HUES48 (cell line): ENCODE measurements around the gene VPREB3.
"Not testable (repeated sequence)": the region's sequence is repeated elsewhere in the genome, so short reads cannot be mapped to it uniquely, and the experiment has no call there.

Source experiments
- H3K27ac ChIP-seq: one replicate; pipeline ENCODE4 v1.7.0; 2013; ENCODE audit warnings: low read depth, low read length, inconsistent platforms
- H3K27me3 ChIP-seq: 2 replicates; pipeline ENCODE4 v1.6.1; 2013; ENCODE audit warnings: mild to moderate bottlenecking, low read length; ENCODE audit not compliant: control insufficient read depth, insufficient read depth
- H3K36me3 ChIP-seq: 2 replicates; pipeline ENCODE4 v1.6.1; 2013; ENCODE audit warnings: low read length; ENCODE audit not compliant: control insufficient read depth, insufficient read depth
- H3K4me1 ChIP-seq: 2 replicates; pipeline ENCODE4 v1.6.1; 2013; ENCODE audit warnings: mild to moderate bottlenecking, low read length; ENCODE audit not compliant: control insufficient read depth, insufficient read depth
- H3K4me3 ChIP-seq: 2 replicates; pipeline ENCODE4 v1.5.1; 2013; ENCODE audit warnings: mild to moderate bottlenecking, low read depth, low read length
- H3K9ac ChIP-seq: 2 replicates; pipeline ENCODE4 v1.6.1; 2013; ENCODE audit warnings: mild to moderate bottlenecking, low read depth, low read length, moderate library complexity
- H3K9me3 ChIP-seq: 2 replicates; pipeline ENCODE4 v1.6.1; 2013; ENCODE audit warnings: low read length; ENCODE audit not compliant: control insufficient read depth, insufficient read depth

The VPREB3 gene

GRCh38 chr22:23750714-23751440 lies 3.3 kb downstream of the VPREB3 start, which contains the start of gene ZNF70:
ZNF70 (minus strand) TSS chr22:23751112; CDS start chr22:23745140, 5,972 bp downstream.
- H3K9me3 ChIP-seq: no peaks in the 10 kb centered on the region
- peaks cover 4% of the 10 kb centered on the region; the same call in 1 of the 2 replicates for H3K4me1 ChIP-seq
- no peaks in the 10 kb centered on the region for H3K27me3 ChIP-seq
- H3K9ac ChIP-seq: peak within 1 kb of the TSS; percentile 85
- peak within 1 kb of the TSS; percentile 84 for H3K4me3 ChIP-seq
- H3K36me3 ChIP-seq: no peaks in the 10 kb centered on the region
- H3K27ac ChIP-seq: peak within 1 kb of the TSS; percentile 79

DNA sequence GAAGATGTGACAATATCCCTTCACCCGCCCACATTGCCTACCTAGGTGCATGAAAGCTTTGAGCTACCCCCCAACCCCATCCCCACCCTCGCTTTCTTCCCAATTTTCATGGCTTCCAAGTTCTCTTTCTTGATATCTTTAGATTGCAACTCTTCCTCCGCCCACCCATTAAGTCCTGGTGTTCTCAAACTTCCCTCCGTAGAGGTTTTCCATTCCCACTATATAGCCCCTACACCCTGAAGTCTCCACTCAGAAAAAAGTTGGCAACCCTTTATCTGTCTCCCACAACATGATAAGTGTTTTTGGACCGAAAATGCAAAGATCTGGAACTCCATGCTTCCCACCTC lies 3.9 kb downstream of the VPREB3 start:
- Histone ChIP-seq H3K9ac (no peak overlapping the region), H3K27me3 (no peaks in the 10 kb centered on the region), H3K36me3 (no peaks in the 10 kb centered on the region), H3K9me3 (no peaks in the 10 kb centered on the region), H3K27ac (no peak overlapping the region), H3K4me1 (peaks cover 4% of the 10 kb centered on the region; the same call in 1 of the 2 replicates), H3K4me3 (peak overlapping the region; percentile 79)

DNA sequence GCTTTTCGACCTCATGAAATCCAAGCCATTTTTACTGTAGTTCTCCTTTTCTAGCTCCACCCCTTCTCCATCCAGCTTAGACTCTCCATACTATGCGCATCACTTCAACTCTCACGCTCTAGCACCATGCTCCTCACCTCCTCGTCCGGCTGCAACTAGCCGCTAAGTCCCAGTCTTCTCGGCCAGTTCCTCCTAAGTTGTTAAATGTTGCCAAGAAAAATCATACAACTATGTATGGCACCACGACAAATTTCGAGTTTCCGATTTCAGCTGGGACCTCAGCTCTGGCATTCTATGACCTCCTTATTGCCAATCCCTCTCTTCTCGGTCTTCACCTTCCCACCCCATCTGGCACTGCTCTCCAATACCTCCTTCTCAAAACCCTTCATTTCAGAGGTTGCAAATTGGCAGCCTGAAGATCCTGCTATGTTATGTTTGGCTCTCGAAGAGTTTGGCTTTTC lies 4.4 kb downstream of the VPREB3 start:
- H3K27ac ChIP-seq: no peak overlapping the region
- no peaks in the 10 kb centered on the region for H3K9me3 ChIP-seq
- H3K36me3 ChIP-seq: peaks cover 3% of the 10 kb centered on the region; the same call in 1 of the 2 replicates
- H3K9ac ChIP-seq: no peak overlapping the region
- no peaks in the 10 kb centered on the region for H3K27me3 ChIP-seq
- H3K4me1 ChIP-seq: peaks cover 4% of the 10 kb centered on the region; the same call in 1 of the 2 replicates
- H3K4me3 ChIP-seq: peak overlapping the region; percentile 79

GRCh38 chr22:23745791-23746190 lies 8.4 kb downstream of the VPREB3 start:
- H3K4me1 ChIP-seq: peaks cover 4% of the 10 kb centered on the region; the same call in 1 of the 2 replicates
- no peak overlapping the region for H3K27ac ChIP-seq

GRCh38 chr22:23744485-23744884 lies 9.7 kb downstream of the VPREB3 start:
- Histone ChIP-seq H3K36me3 (peaks cover 28% of the 10 kb centered on the region), H3K4me3 (no peak overlapping the region), H3K4me1 (peaks cover under 1% of the 10 kb centered on the region; the same call in 1 of the 2 replicates), H3K27ac (no peak overlapping the region), H3K9me3 (no peaks in the 10 kb centered on the region), H3K9ac (no peak overlapping the region), H3K27me3 (no peaks in the 10 kb centered on the region)

More at GRCh38 chr22:23745791-23746190, 8.4 kb downstream of the VPREB3 start:
- no peak overlapping the region for H3K4me3 ChIP-seq
- H3K36me3 ChIP-seq: peaks cover 28% of the 10 kb centered on the region
- H3K27me3 ChIP-seq: no peaks in the 10 kb centered on the region
- H3K9ac ChIP-seq: no peak overlapping the region
- H3K9me3 ChIP-seq: no peaks in the 10 kb centered on the region

DNA sequence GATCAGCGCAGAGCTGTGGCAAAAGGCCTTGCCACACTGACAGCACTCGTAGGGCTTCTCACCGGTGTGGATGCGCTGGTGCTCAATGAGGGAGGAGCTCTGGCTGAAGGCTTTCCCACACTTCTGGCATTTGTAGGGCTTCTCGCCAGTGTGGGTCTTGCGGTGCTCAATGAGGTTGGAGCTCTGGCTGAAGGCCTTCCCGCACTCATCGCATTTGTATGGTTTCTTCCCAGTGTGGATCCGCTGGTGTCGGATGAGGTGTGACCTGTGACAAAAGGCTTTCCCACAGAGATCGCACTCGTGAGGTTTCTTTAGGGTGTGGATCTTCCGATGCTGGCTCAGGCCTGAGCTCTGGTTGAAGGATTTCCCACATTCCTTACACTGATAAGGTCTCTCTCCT lies 10.2 kb downstream of the VPREB3 start:
- Histone ChIP-seq H3K9me3 (no peaks in the 10 kb centered on the region), H3K27ac (no peak overlapping the region), H3K4me1 (no peaks in the 10 kb centered on the region), H3K4me3 (no peak overlapping the region), H3K27me3 (no peaks in the 10 kb centered on the region), H3K36me3 (peaks cover 28% of the 10 kb centered on the region), H3K9ac (no peak overlapping the region)

DNA sequence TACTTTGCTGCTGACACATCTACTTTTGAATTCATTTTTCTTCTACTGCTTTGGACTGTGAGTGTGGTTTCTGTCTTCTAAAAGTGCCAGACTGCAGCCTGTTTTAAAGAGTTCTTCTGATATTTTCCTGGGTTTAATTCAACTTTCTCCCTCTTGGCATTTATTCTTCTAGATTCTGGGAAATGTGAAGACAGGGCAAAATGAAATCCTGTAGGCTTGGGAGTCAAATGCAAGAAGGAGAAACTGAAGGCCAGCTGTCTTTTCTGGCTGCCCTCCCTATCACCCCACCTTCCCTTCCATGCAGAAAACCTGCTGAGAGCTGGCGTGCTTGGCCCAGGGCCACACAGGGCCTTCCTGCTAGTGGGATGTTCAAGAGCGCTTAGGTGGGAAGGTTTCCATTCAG lies 10.9 kb downstream of the VPREB3 start:
- no peaks in the 10 kb centered on the region for H3K9me3 ChIP-seq
- H3K4me3 ChIP-seq: no peak overlapping the region
- no peak overlapping the region for H3K27ac ChIP-seq
- no peaks in the 10 kb centered on the region for H3K27me3 ChIP-seq
- H3K36me3 ChIP-seq: peaks cover 28% of the 10 kb centered on the region
- H3K4me1 ChIP-seq: no peaks in the 10 kb centered on the region
- H3K9ac ChIP-seq: no peak overlapping the region

DNA sequence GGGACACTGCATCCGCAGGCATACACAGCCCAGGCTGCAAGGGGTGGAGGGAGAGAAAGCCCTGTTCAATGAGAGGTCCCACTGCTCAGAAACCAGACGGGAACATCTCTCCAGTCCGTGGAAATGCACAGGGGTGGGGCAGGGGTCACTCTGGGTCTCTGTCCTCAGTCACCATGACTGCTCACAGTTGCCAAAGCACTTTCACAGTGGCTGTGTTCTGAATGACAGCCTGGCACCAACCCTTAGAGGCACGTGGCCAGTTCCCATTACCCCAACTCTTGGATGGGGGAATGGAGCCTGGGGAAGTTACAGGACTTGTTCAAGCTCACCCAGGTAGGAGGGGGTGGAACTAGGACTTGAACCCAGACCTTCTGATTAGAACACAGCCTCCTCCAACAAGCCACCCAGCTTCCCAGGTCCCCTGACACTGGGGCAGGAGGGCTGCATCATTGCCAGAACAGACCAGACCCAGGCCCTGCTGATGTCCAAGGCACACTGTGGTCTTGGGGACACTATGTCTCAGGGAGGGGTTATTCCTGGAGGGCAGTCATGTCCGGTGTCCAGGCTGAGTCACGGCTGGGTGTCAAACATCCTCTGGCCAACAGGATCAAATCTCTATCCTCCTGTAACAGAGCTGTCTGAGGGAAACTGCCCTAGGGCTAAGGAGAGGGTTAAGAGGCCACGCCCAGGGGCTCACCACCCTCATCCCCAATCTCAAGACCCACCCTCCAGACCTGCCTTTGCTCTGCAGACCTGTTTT lies 11.5 kb downstream of the VPREB3 start:
- Histone ChIP-seq H3K4me3 (no peak overlapping the region), H3K4me1 (no peaks in the 10 kb centered on the region), H3K27me3 (no peaks in the 10 kb centered on the region), H3K36me3 (peaks cover 28% of the 10 kb centered on the region), H3K9me3 (no peaks in the 10 kb centered on the region), H3K27ac (no peak overlapping the region), H3K9ac (no peak overlapping the region)

- H3K27me3 ChIP-seq: no peaks in the 10 kb centered on the region
These were observed 16.5 kb downstream of the VPREB3 start for GRCh38 chr22:23737696-23738095.

DNA sequence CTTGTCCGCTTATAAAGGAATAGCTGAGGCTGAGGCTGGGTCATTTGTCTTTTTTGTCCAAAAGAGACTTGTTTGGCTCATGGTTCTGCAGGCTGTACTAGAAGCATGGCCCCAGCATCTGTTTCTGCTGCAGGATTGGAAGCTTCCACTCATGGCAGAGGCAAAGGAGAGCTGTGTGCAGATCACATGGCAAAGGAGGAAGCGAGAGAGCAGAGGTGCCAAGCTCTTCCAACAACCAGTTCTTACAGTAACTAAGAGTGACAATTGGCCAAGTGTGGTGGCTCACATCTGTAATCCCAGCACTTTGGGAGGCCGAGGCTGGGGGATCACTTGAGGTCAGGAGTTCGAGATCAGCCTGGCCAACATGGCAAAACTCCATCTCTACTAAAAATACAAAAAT lies 26.1 kb downstream of the VPREB3 start:
- H3K36me3 ChIP-seq, H3K27me3 ChIP-seq, H3K9me3 ChIP-seq, H3K4me3 ChIP-seq, H3K27ac ChIP-seq, H3K9ac ChIP-seq, H3K4me1 ChIP-seq: not testable (repeated sequence)

More at GRCh38 chr22:23737696-23738095, 16.5 kb downstream of the VPREB3 start:
- peaks cover 4% of the 10 kb centered on the region; the same call in 1 of the 2 replicates for H3K36me3 ChIP-seq
- no peaks in the 10 kb centered on the region for H3K4me1 ChIP-seq
- no peak overlapping the region for H3K27ac ChIP-seq
- no peak overlapping the region for H3K4me3 ChIP-seq
- H3K9me3 ChIP-seq: no peaks in the 10 kb centered on the region
- H3K9ac ChIP-seq: no peak overlapping the region

GRCh38 chr22:23722724-23723123 lies 31.5 kb downstream of the VPREB3 start:
- Histone ChIP-seq H3K27me3 (no peaks in the 10 kb centered on the region), H3K36me3 (no peaks in the 10 kb centered on the region), H3K4me3 (no peak overlapping the region), H3K4me1 (no peaks in the 10 kb centered on the region), H3K27ac (no peak overlapping the region), H3K9me3 (no peaks in the 10 kb centered on the region), H3K9ac (no peak overlapping the region)
